DND-41 (cell line): ENCODE results near the gene ZNF142.

Experiments
- ATAC-seq: fragments of 200-7000 bp; cut with Tn5 transposase; 3 replicates; pipeline ENCODE4 v1.9.1; 2021; ENCODE audit warnings: low read depth; ENCODE audit not compliant: insufficient read depth
- DNase-seq: peaks from one replicate; pipeline ENCODE4 v3.0.0-alpha.2; 2020
- H2AFZ ChIP-seq: 2 replicates; pipeline ENCODE4 v1.6.0; 2012; ENCODE audit warnings: low read depth, low read length
- H3K27ac ChIP-seq: 2 replicates; pipeline ENCODE4 v1.5.1; 2012; ENCODE audit warnings: low read length, inconsistent platforms
- H3K27me3 ChIP-seq: fragments of 200-600 bp; sonication (generic); 2 replicates; pipeline ENCODE4 v1.6.0; 2012; ENCODE audit warnings: low read length, mild to moderate bottlenecking, inconsistent platforms; ENCODE audit not compliant: insufficient read depth, poor library complexity
- H3K36me3 ChIP-seq: 2 replicates; pipeline ENCODE4 v1.5.1; 2012; ENCODE audit warnings: low read length, inconsistent platforms; ENCODE audit not compliant: insufficient read depth
- H3K4me1 ChIP-seq: 2 replicates; pipeline ENCODE4 v1.5.1; 2012; ENCODE audit warnings: mild to moderate bottlenecking, low read length; ENCODE audit not compliant: insufficient read depth
- H3K4me2 ChIP-seq: 2 replicates; pipeline ENCODE4 v1.6.0; 2012; ENCODE audit warnings: mild to moderate bottlenecking, moderate library complexity, low read length, inconsistent platforms; ENCODE audit not compliant: insufficient read depth
- H3K4me3 ChIP-seq, 2 experiments: fragments of 200-600 bp in 1 of 2; shearing (Covaris generic) in 1 of 2; 2 replicates each; pipeline ENCODE4 v1.5.1; 2012 to 2016; ENCODE audit warnings: inconsistent platforms in 2 of 2, low read length in 2 of 2, mild to moderate bottlenecking in 2 of 2, low read depth in 1 of 2, moderate library complexity in 1 of 2
- H3K79me2 ChIP-seq: 2 replicates; pipeline ENCODE4 v1.6.0; 2012; ENCODE audit warnings: low read length, inconsistent platforms; ENCODE audit not compliant: insufficient read depth
- H3K9ac ChIP-seq: 2 replicates; pipeline ENCODE4 v1.6.0; 2012; ENCODE audit warnings: low read depth, mild to moderate bottlenecking, inconsistent platforms, low read length, moderate library complexity
- H3K9me3 ChIP-seq: 2 replicates; pipeline ENCODE4 v1.5.1; 2012; ENCODE audit warnings: low read length, moderate library complexity, mild to moderate bottlenecking, inconsistent platforms; ENCODE audit not compliant: insufficient read depth, severe bottlenecking
- H4K20me1 ChIP-seq: 2 replicates; pipeline ENCODE4 v1.6.0; 2012; ENCODE audit warnings: low read length; ENCODE audit not compliant: insufficient read depth
- CTCF ChIP-seq: IDR thresholded peaks from 2 replicates; pipeline ENCODE4 v1.5.1; 2012; ENCODE audit warnings: borderline replicate concordance, low read length, moderate library complexity, mild to moderate bottlenecking; ENCODE audit not compliant: poor library complexity, severe bottlenecking; ENCODE audit errors: extremely low read depth
- EZH2 ChIP-seq: IDR thresholded peaks from 3 replicates; pipeline ENCODE4 v1.6.1; 2012; ENCODE audit warnings: borderline replicate concordance, low read depth, mild to moderate bottlenecking, moderate library complexity, low read length, inconsistent platforms; ENCODE audit not compliant: severe bottlenecking

The ZNF142 gene

GRCh38 chr2:218658671-218659257 is 659 bp downstream of the ZNF142 start:
- Histone ChIP-seq H3K4me2 (peak overlapping the region; percentile 94), H3K27ac (peak overlapping the region; percentile 74), H3K9ac (peak overlapping the region; percentile 74), H3K36me3 (peaks cover 70% of the 10 kb centered on the region), H3K9me3 (no peaks in the 10 kb centered on the region), H3K4me1 (peaks cover 41% of the 10 kb centered on the region), H3K79me2 (peaks cover 39% of the 10 kb centered on the region), H4K20me1 (no peaks in the 10 kb centered on the region; the same call in 1 of the 2 replicates), H3K4me3 (peak overlapping the region; percentile 77 to 81), H2AFZ (peak overlapping the region; percentile 92), H3K27me3 (no peaks in the 10 kb centered on the region)
- ATAC-seq (peak; percentile 4; the same call in 2 of the 3 replicates), DNase-seq (peak; percentile 41)
- TF ChIP-seq EZH2 (no peak), CTCF (peak; percentile 67)

- H3K27me3 ChIP-seq = no peaks in the 10 kb centered on the region
- H3K4me2 ChIP-seq = no peak overlapping the region
- H3K9me3 ChIP-seq = no peaks in the 10 kb centered on the region
- H3K4me1 ChIP-seq = peaks cover 34% of the 10 kb centered on the region
- no peak overlapping the region for H2AFZ ChIP-seq
- no peak overlapping the region for H3K4me3 ChIP-seq
- H3K27ac ChIP-seq = no peak overlapping the region
- H3K9ac ChIP-seq = no peak overlapping the region
- peaks cover 69% of the 10 kb centered on the region for H3K36me3 ChIP-seq
- H4K20me1 ChIP-seq = peaks cover 8% of the 10 kb centered on the region; the same call in 1 of the 2 replicates
- DNase-seq = no peak
- peaks cover 37% of the 10 kb centered on the region for H3K79me2 ChIP-seq
- no peak for TF ChIP-seq EZH2
- no peak for TF ChIP-seq CTCF
- ATAC-seq = no peak
These were observed 3.7 kb downstream of the ZNF142 start for GRCh38 chr2:218655751-218656150.

GRCh38 chr2:218648787-218649100 is 10.7 kb downstream of the ZNF142 start:
- Histone ChIP-seq H3K4me3 (no peak overlapping the region), H3K4me1 (no peaks in the 10 kb centered on the region), H3K9ac (no peak overlapping the region), H4K20me1 (peaks cover 30% of the 10 kb centered on the region), H2AFZ (no peak overlapping the region), H3K4me2 (no peak overlapping the region), H3K27me3 (no peaks in the 10 kb centered on the region), H3K9me3 (no peaks in the 10 kb centered on the region), H3K27ac (no peak overlapping the region), H3K79me2 (peaks cover 8% of the 10 kb centered on the region), H3K36me3 (peaks cover 89% of the 10 kb centered on the region)
- TF ChIP-seq EZH2 (no peak), CTCF (no peak)
- DNase-seq (no peak), ATAC-seq (peak; percentile 30; the same call in 2 of the 3 replicates)
